IgD-negative memory B cell (primary cell): ENCODE measurements around the gene PRSS53. TPM values are rescaled to one million over a fixed set of nuclear protein-coding genes. Genes with fewer than 3 reads are reported as not detected.
A peak's percentile ranks its signal among the peaks of the same experiment; 100 is the strongest.

Experiments
- H3K27ac Mint-ChIP-seq, 3 donors: one replicate each; pipeline ENCODE4 v1.8.0; 2020 to 2022; ENCODE audit warnings: mild to moderate bottlenecking in 3 of 3, mixed read lengths in 3 of 3, moderate library complexity in 1 of 3
- H3K27me3 Mint-ChIP-seq: one replicate; pipeline ENCODE4 v1.8.0; 2021; ENCODE audit warnings: mixed read lengths
- H3K36me3 Mint-ChIP-seq: one replicate; pipeline ENCODE4 v1.8.0; 2020; ENCODE audit warnings: mild to moderate bottlenecking, mixed read lengths
- H3K4me1 Mint-ChIP-seq, 3 donors: one replicate each; pipeline ENCODE4 v1.8.0; 2020 to 2022; ENCODE audit warnings: mixed read lengths in 3 of 3, mild to moderate bottlenecking in 1 of 3
- H3K4me3 Mint-ChIP-seq, 4 donors: one replicate each; pipeline ENCODE4 v1.8.0; 2020 to 2022; ENCODE audit warnings: mild to moderate bottlenecking in 4 of 4, mixed read lengths in 4 of 4, moderate library complexity in 3 of 4
- H3K9me3 Mint-ChIP-seq, 3 donors: one replicate each; pipeline ENCODE4 v1.8.0; 2020 to 2021; ENCODE audit warnings: mixed read lengths in 3 of 3, mild to moderate bottlenecking in 1 of 3
- polyA plus RNA-seq: library from polyadenylated mRNA; unstranded; fragments of 300-500 nt; fragmentation: Illumina TruSeq; gene quantifications from one replicate; pipeline ENCODE4 v1.2.3, GENCODE V29; 2021

Gene PRSS53
- polyA plus RNA-seq, 1 donor from 2014 or later, result 0.83 TPM

GRCh38 chr16:31128711-31129567, 40.2 kb upstream of the PRSS53 start:
- H3K4me3 Mint-ChIP-seq, result peak overlapping the region in 1 of 4 donors; percentile 78
- H3K9me3 Mint-ChIP-seq, result no peaks in the 10 kb centered on the region
- no peak overlapping the region for H3K27ac Mint-ChIP-seq
- H3K27me3 Mint-ChIP-seq, result no peaks in the 10 kb centered on the region
- peaks cover 0 to 2% (median 0%) of the 10 kb centered on the region in 3 donors for H3K4me1 Mint-ChIP-seq
- no peaks in the 10 kb centered on the region for H3K36me3 Mint-ChIP-seq

GRCh38 chr16:31127182-31127581, 38.4 kb upstream of the PRSS53 start:
- no peak overlapping the region for H3K4me3 Mint-ChIP-seq
- no peaks in the 10 kb centered on the region for H3K36me3 Mint-ChIP-seq
- no peaks in the 10 kb centered on the region for H3K9me3 Mint-ChIP-seq
- H3K27me3 Mint-ChIP-seq, result no peaks in the 10 kb centered on the region
- no peak overlapping the region for H3K27ac Mint-ChIP-seq
- H3K4me1 Mint-ChIP-seq, result peaks cover 0 to 2% (median 0%) of the 10 kb centered on the region in 3 donors

GRCh38 chr16:31125844-31126243, 37.1 kb upstream of the PRSS53 start:
- no peak overlapping the region for H3K4me3 Mint-ChIP-seq
- H3K4me1 Mint-ChIP-seq, result peaks cover 0 to 2% (median 0%) of the 10 kb centered on the region in 3 donors
- H3K36me3 Mint-ChIP-seq, result peaks cover 1% of the 10 kb centered on the region
- no peaks in the 10 kb centered on the region for H3K27me3 Mint-ChIP-seq
- H3K27ac Mint-ChIP-seq, result peak overlapping the region in 1 of 3 donors; percentile 86
- no peaks in the 10 kb centered on the region for H3K9me3 Mint-ChIP-seq

GRCh38 chr16:31120129-31120528, 31.4 kb upstream of the PRSS53 start:
- H3K36me3 Mint-ChIP-seq, result peaks cover 1% of the 10 kb centered on the region
- H3K27ac Mint-ChIP-seq, result peak overlapping the region in 2 of 3 donors; percentile 50 to 70
- H3K9me3 Mint-ChIP-seq, result no peaks in the 10 kb centered on the region
- H3K27me3 Mint-ChIP-seq, result no peaks in the 10 kb centered on the region
- peaks cover 9 to 13% (median 11%) of the 10 kb centered on the region in 3 donors for H3K4me1 Mint-ChIP-seq
- H3K4me3 Mint-ChIP-seq, result peak overlapping the region in 1 of 4 donors; percentile 56

- Mint-ChIP-seq H3K4me3 (peak overlapping the region; percentile 78 to 95 (median 90)), H3K27ac (peak overlapping the region; percentile 70 to 94 (median 88)), H3K36me3 (peaks cover 1% of the 10 kb centered on the region), H3K27me3 (no peaks in the 10 kb centered on the region), H3K4me1 (peaks cover 9 to 13% (median 13%) of the 10 kb centered on the region in 3 donors), H3K9me3 (no peaks in the 10 kb centered on the region)
Observed at GRCh38 chr16:31118223-31119155, 29.7 kb upstream of the PRSS53 start.

- peak within 1 kb of the TSS; percentile 78 to 95 (median 90) for H3K4me3 Mint-ChIP-seq
- peak within 1 kb of the TSS; percentile 70 to 94 (median 88) for H3K27ac Mint-ChIP-seq
- no peaks in the 10 kb centered on the region for H3K9me3 Mint-ChIP-seq
- H3K4me1 Mint-ChIP-seq, result peaks cover 9 to 13% (median 13%) of the 10 kb centered on the region in 3 donors
- peaks cover 1% of the 10 kb centered on the region for H3K36me3 Mint-ChIP-seq
- no peaks in the 10 kb centered on the region for H3K27me3 Mint-ChIP-seq
Observed at GRCh38 chr16:31117384-31118222, 28.9 kb upstream of the PRSS53 start, which contains the start of gene KAT8. KAT8 (plus strand) TSS chr16:31117664; CDS start chr16:31117682, 18 bp downstream.

- peak overlapping the region in 1 of 3 donors; percentile 12 for H3K27ac Mint-ChIP-seq
- H3K9me3 Mint-ChIP-seq, result no peaks in the 10 kb centered on the region
- H3K4me1 Mint-ChIP-seq, result peaks cover 13 to 15% (median 14%) of the 10 kb centered on the region in 3 donors
- H3K36me3 Mint-ChIP-seq, result no peaks in the 10 kb centered on the region
- peak overlapping the region in 1 of 4 donors; percentile 68 for H3K4me3 Mint-ChIP-seq
- H3K27me3 Mint-ChIP-seq, result no peaks in the 10 kb centered on the region
Observed at GRCh38 chr16:31114468-31114867, 25.7 kb upstream of the PRSS53 start.

GRCh38 chr16:31113121-31114120, 24.7 kb upstream of the PRSS53 start:
- Mint-ChIP-seq H3K27ac (peak overlapping the region in 2 of 3 donors; percentile 68 to 73), H3K36me3 (no peaks in the 10 kb centered on the region), H3K9me3 (no peaks in the 10 kb centered on the region), H3K4me1 (peaks cover 11 to 14% (median 12%) of the 10 kb centered on the region in 3 donors), H3K27me3 (no peaks in the 10 kb centered on the region), H3K4me3 (peak overlapping the region in 1 of 4 donors; percentile 81)

GRCh38 chr16:31112711-31113110, 24.0 kb upstream of the PRSS53 start:
- peaks cover 9 to 15% (median 14%) of the 10 kb centered on the region in 3 donors for H3K4me1 Mint-ChIP-seq
- H3K36me3 Mint-ChIP-seq, result no peaks in the 10 kb centered on the region
- H3K9me3 Mint-ChIP-seq, result no peaks in the 10 kb centered on the region
- H3K27ac Mint-ChIP-seq, result no peak overlapping the region
- H3K4me3 Mint-ChIP-seq, result peak overlapping the region in 2 of 4 donors; percentile 35 to 52
- no peaks in the 10 kb centered on the region for H3K27me3 Mint-ChIP-seq

GRCh38 chr16:31111881-31112466, 23.2 kb upstream of the PRSS53 start:
- no peaks in the 10 kb centered on the region for H3K36me3 Mint-ChIP-seq
- H3K27me3 Mint-ChIP-seq, result no peaks in the 10 kb centered on the region
- peak overlapping the region in 2 of 4 donors; percentile 79 to 83 for H3K4me3 Mint-ChIP-seq
- peaks cover 13 to 16% (median 13%) of the 10 kb centered on the region in 3 donors for H3K4me1 Mint-ChIP-seq
- peak overlapping the region in 1 of 3 donors; percentile 57 for H3K27ac Mint-ChIP-seq
- no peaks in the 10 kb centered on the region for H3K9me3 Mint-ChIP-seq

GRCh38 chr16:31110106-31111034, 21.6 kb upstream of the PRSS53 start:
- H3K4me1 Mint-ChIP-seq, result peaks cover 15 to 16% (median 15%) of the 10 kb centered on the region in 3 donors
- no peaks in the 10 kb centered on the region for H3K36me3 Mint-ChIP-seq
- H3K4me3 Mint-ChIP-seq, result peak overlapping the region; percentile 48 to 90 (median 77)
- no peaks in the 10 kb centered on the region for H3K27me3 Mint-ChIP-seq
- no peaks in the 10 kb centered on the region for H3K9me3 Mint-ChIP-seq
- H3K27ac Mint-ChIP-seq, result peak overlapping the region; percentile 33 to 76 (median 42)

GRCh38 chr16:31109622-31110021, 20.9 kb upstream of the PRSS53 start:
- no peaks in the 10 kb centered on the region for H3K27me3 Mint-ChIP-seq
- no peaks in the 10 kb centered on the region for H3K9me3 Mint-ChIP-seq
- H3K4me3 Mint-ChIP-seq, result peak overlapping the region; percentile 74 to 90 (median 87)
- no peak overlapping the region for H3K27ac Mint-ChIP-seq
- H3K36me3 Mint-ChIP-seq, result no peaks in the 10 kb centered on the region
- peaks cover 15 to 16% (median 15%) of the 10 kb centered on the region in 3 donors for H3K4me1 Mint-ChIP-seq
